Transverse colon (tissue), 3 donors: ENCODE measurements around the gene URGCP.

Experiments
- CTCF ChIP-seq, 5 experiments: fragments of 200-600 bp in 3 of 5; fragments of 450-650 bp in 2 of 5; sonication (generic) in 3 of 5; IDR thresholded peaks; 1 replicate in 2 of 5; 2 replicates in 3 of 5; pipeline ENCODE4 v1.5.1; 2016 to 2017; ENCODE audit warnings: antibody characterized with exemption in 5 of 5, inconsistent platforms in 3 of 5, mild to moderate bottlenecking in 2 of 5, moderate library complexity in 1 of 5
- POLR2A ChIP-seq: fragments of 450-650 bp; IDR thresholded peaks from one replicate; pipeline ENCODE4 v1.6.1; 2016; ENCODE audit warnings: antibody characterized with exemption, mild to moderate bottlenecking, moderate library complexity

- TF ChIP-seq POLR2A (no peak), CTCF (IDR thresholded peaks at IDR 0.05) (no peak)
Measured at GRCh38 chr7:43943417-43944187, 37.2 kb upstream of the URGCP start.
